Measurements from ENCODE around the gene SPAG6.
"Not testable (repeated sequence)": the region's sequence is repeated elsewhere in the genome, so short reads cannot be mapped to it uniquely, and the experiment has no call there.

The SPAG6 gene

DNA sequence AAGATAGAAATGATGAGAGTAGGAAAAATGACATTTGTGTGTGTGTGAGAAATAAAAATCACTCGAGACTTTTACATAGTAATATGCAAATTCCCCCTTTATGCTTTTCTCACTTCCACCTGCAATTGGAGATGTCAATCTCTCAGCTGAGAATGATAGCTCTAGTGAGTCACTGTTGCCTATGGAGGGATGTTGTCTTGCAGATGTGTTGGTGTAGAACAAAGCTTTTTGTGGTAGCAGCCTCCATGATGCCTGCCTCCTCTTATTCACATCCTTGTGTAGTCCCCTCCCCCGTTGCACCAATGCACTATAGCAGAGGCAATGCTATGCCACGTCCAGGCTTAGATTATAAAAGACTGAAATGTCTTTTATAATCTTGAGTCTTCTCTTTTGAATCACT lies 33.8 kb downstream of the SPAG6 start:
- DNase-seq, result no peak

DNA sequence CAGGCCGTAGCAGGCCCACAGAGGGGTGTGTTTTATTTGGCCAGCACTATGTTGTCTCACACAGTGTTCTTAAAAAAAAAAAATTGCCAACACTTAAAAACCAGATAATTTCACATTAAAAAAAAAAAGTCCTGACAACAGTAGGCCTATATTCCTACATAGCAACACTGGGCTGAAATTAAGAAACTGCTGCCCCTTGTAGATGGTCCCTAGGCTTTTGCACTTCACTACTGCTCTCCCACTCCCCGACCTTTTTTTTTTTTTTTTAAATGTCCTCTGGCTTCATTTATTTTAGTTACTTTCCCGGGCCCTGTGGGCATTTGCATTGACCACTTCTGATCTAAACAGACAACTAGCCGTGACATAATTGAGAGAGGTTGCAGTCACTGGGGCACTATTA lies 36.0 kb downstream of the SPAG6 start:
- no peak for DNase-seq

DNA sequence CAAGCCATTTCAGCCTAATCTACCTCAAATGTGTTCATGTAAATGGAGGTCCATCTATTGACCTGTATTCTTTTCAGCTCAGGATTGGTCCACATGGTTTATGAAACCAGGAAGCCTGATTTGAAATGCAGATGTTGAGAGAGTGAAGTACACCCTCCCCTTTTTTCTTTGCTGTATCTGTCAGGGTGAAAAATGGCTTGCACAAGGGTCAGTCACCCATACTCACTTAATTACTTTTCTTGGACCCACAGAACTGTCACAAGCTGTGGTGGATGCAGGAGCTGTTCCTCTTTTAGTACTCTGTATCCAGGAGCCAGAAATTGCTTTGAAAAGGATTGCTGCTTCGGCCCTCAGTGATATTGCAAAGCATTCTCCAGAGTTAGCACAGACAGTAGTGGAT lies 41.2 kb downstream of the SPAG6 start:
- no peak for DNase-seq

DNA sequence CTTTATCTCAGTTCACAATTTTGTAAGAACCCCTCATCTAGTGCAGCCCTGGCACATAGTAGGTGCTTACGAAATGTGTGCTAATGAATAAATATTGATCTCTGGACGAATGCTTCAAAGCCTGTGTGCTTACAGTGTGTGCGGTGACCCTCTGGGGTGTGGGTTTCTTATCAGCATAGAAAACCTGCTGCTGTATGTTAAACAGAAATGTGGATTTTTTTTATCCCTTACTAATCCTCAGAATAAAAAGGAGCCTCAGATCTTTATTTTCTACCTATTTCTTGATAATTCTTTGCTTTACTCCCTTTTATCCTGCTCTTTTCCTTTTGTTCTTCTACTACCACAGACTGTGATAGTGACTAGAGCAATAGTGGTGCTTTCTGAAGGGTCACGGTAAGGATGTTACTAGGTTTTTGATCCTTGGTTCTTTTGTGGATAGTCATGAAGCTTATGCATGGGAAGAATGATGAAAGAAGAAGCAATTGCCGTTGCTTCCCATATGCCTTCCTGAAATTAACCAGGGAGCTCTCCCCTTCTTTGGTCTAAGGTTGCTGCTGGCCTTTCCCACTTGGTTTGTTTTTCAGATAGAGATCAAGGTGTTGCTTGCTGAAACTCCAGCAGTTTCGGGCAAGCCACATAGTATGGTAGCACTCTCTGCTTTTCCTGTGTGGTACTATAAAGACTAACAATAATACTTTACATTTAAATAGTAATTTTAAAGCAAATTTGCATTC lies 44.7 kb downstream of the SPAG6 start:
- DNase-seq, result no peak

DNA sequence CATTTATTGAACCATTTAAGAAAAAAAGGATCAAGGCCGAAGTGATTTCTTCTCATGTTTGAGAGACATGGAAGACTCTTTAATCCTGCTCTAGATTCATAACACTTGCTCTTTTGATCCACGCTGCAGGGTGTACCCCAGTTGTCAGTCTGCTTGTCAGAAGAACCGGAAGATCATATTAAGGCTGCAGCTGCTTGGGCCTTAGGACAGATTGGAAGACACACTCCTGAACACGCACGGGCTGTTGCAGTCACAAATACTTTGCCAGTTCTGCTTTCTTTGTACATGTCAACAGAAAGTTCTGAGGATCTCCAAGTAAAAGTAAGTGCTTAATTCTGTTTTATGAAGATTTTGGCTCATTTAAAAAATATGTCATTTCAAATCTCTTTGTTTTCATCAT lies 46.3 kb downstream of the SPAG6 start:
- no peak for DNase-seq

DNA sequence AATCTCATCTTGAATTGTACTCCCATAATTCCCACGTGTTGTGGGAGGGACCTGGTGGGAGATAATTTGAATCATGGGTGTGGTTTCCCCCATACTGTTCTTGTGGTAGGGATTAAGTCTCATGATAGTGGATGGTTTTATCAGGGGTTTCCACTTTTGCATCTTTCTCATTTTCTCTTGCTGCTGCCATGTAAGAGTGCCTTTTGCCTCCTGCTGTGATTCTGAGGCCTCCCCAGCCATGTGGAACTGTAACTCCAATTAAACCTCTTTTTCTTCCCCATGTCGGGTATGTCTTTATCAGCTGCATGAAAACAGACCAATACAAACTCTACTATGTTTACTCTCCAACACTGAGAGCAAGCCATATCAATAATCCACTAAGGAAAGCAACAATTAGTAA lies 50.9 kb downstream of the SPAG6 start:
- not testable (repeated sequence) for DNase-seq

DNA sequence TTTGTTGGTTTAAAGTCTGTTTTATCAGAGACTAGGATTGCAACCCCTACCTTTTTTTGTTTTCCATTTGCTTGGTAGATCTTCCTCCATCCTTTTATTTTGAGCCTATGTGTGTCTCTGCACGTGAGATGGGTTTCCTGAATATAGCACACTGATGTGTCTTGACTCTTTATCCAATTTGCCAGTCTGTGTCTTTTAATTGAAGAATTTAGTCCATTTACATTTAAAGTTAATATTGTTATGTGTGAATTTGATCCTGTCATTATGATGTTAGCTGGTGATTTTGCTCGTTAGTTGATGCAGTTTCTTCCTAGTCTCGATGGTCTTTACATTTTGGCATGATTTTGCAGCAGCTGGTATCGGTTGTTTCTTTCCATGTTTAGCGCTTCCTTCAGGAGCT lies 61.6 kb downstream of the SPAG6 start:
- DNase-seq, result not testable (repeated sequence)

DNA sequence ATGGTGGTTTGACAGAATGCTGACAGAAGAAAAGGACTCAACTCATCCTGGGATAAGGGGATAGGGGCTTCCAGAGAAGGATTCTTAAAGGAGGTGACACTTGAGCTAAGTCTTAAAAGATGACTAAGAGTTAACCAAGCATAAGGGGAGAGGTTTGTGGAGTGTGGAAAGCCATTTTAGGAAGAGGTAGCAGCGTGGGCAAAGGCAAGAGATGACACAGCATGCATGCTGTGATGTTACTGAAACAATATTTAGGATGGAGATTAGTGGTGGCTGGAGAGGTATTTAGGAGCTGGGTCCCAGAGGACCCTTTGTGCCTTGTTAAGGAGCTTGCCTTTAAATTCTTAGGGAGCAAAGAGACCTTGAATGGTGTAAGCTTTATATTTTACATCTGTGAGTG lies 65.1 kb downstream of the SPAG6 start:
- DNase-seq, result no peak

DNA sequence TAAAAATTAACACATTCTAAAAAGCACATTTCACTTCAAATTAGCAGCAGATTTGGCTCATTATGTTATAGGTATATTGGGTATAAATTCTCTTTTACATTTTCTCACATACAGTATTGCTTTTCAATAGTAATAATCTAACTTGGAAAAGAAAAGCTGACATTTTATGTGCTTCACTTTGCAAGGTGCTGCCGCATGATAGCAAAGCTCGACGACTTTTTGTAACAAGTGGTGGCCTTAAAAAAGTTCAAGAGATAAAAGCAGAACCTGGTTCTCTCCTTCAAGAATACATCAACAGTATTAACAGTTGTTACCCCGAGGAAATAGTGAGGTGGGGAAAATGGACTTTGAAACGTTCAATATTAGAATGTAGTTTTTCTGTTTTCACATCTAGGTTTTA lies 65.5 kb downstream of the SPAG6 start:
- no peak for DNase-seq

DNA sequence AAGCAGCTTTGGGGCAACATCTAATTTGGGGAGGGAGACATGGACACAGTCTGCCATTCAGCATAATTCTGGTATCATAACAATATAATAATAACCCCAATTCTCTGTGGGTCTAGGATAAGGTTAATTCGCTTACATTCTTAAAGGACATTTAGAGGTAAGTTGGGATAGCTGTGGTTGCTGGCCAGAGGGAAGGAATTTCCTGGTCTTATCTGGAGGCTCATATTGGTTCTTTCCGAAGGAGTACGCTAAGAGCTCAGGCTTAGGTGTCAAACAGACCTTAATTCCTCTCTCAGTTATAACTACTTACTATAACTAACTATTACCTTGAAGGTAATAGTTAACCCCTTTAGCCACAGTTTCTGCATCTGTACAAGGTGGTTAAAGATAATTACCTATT lies 68.8 kb downstream of the SPAG6 start:
- no peak for DNase-seq

DNA sequence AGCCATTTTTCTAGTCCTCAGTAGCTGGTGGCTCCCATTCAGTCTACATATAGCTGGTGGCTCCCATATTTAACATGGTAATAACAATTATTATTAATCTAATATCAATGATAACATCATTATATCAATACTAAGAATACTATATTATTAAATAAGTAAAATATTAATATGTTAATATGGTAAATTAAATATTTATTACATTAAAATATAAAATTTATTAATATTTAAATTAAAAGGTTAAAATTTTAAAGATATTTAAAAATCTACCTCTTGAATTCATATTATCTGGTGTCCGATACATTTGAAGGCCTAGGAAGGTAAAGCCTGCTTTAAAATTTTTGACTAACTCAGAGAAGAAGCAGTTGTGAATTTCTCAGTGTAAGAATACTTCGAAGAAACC lies 69.8 kb downstream of the SPAG6 start:
- DNase-seq, result no peak

DNA sequence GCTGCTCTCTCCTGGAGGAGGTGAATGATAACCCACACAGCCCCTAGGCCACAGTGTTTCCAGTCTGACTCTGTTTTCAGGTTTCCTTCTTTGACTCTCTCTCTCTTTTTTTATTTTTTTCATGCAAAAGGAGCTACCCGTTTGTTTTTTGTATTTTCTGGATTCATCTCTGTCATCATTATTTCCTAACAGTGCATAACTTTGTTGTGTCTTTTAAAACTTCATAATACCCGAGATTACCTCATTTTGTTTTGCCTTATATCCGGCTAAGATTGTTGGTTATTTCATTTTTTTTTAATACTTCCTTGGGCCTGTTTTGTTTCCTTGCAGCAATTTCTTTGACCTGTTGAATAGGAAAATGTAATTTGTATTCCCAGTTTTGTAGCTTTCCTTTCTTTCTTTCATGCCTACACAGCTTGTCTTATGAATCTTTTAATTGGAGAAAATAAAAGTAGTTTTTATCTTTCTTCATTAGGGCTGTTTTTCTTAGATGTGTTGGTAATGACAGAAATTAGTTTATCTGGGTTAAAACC lies 72.5 kb downstream of the SPAG6 start:
- DNase-seq, result no peak

DNA sequence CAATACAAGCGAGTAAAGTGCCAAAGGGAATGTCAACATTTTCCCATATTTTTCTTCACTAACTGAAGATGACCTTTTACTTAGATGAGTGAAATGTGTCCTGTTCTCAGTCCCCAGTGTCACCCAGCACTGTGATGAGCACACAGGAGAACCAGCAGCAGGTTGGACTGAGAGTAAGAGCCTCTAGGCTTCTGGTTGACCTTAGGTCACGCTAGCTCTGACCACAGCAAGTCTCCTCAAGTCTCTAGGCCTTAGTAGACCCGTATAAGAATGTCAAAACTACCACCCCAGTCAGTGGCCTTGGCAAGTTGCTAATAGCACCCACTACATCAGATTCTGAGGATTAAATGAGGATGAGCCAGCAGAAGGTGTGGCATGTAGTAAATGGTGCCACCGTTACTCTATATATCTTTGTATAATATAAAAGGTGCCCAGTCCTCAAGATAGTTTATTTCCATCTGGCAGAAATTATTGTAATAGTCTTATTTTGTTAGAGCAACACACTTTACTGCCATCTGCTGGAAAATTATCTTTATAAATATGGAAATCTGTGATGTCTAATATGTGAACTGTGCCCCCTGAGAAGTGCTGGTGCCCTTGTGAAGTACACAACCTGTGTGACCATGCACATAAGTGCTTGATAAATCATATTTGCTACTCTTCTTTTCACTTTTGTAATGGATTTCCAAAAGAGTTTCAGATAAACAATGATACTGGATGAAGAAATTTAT lies 75.7 kb downstream of the SPAG6 start:
- peak; percentile 24 for DNase-seq

DNA sequence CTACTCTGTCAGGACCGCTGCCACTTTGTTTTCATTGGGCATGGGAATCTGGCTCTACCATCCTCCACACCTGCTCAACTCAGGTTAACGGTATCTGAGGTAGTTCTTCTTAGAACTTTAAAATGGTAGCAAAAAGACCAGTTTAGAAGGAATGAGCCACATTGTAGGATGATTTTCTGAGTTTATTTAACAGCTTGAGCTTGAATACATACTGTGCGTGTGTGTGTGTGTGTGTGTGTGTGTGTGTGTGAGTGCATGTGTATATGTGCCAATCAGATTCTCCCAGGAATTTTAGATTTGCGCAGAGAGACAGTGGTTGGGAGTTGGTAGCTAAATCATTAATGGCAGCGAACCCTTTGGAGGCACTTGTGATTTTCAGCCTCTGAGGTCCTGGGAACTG lies 81.4 kb downstream of the SPAG6 start:
- DNase-seq, result no peak

DNA sequence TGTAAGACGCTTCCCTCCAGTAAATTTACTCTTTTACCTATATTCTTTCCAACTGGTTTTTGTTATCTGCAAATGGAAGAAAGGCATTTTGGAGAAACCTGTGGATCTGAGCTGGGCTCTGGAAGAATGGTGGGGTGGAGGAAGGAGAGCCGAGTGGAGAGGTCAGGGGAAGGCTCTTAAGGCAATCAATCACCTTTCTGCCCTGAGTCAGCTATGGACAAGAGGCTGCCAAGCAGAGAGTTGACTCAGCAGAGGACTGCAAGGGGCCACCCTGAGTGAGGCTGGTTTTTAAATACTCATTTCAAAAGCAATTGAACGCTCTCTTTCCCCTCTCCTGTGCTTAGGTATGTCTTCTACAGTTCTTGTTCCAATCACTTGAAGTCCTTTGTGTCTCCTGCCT lies 81.8 kb downstream of the SPAG6 start:
- DNase-seq, result peak; percentile 13

DNA sequence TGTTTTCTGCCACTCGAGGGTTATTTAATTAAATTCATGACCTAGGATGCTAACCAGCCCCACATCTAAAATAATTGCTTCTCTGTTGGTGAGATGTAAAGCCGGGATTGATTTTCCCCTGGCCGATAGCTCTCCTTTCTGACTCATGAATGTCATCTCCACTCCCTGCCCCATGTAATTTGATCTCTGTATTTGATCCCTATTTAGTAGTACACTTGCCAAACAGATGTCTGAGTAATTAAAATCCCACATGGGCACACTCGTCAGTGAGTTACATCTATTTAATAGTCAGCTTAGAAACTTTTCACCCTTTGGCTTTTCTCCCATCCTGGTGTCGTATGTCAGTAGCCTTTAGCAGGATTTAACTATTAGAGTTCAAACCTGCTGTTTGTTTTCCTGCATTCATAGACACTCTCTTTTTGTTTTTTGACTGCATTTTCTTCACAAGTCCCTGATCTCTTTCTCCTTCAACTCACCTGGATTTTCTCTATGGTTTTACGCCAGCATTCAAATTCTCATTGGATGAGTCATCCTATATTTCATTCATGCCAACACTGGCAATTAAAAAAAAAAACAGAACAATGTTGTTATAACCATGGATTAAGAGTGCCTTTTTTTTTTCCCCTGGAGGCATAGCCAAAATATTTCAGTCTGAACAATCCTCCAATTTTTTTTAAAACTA lies 82.7 kb downstream of the SPAG6 start:
- peak; percentile 97 for DNase-seq

DNA sequence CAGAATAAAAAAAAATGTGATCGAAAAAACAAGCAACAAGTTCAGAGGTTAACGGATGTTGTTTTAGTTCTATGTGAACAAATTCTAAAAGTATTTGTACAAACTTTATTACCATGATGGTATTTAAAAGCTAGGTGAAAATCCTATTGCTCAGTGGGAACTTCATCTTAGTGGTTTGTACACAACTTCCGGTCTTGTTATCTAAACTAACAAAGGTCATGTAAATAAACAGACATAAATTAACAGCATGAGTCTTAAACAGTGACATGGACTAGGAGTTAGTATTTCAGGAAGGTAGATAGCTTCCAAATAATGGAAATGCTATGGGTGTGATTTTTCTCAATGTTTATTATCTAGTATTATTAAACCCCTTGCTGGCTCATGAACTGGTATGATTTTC lies 83.8 kb downstream of the SPAG6 start:
- no peak for DNase-seq

DNA sequence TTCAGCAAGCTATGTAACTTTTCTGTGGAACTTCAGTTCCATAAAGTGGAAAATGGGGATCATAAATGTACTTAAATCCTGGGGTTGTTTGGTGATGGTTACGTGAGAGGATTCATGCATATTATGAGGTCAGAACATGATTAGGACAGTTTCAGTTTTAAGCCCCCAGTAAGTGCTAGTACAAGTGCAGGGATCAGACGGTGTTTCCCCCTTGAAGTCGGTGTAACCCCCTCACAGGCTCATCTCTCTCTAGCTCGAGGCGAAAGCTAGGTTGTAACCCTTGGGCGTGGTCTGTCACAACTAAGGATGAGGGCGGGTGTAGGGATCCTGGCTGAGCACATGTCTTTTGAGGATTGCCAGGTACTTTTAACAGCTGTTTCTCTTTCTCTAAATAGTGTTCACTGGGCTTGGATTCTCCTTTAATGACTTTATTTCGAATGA lies 84.7 kb downstream of the SPAG6 start:
- DNase-seq, result no peak

DNA sequence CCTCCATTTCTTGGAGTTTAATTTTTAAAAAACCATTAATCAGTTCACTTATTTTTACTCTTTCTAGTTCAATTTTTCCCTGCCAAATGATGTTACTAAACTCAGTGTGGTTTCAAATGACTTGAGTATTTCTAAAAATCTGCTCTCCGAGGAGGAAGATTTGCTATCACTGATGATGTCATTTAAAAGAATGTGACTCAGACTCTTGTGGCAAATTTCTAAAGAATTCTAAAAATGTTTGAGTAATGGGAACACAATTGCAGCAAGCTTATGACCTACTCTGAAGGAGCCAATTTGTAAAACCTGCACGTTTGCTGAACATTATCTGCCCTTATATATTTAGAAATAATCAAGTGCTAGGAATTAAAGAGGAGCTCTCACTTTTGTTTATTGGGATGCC lies 88.6 kb downstream of the SPAG6 start:
- no peak for DNase-seq

DNA sequence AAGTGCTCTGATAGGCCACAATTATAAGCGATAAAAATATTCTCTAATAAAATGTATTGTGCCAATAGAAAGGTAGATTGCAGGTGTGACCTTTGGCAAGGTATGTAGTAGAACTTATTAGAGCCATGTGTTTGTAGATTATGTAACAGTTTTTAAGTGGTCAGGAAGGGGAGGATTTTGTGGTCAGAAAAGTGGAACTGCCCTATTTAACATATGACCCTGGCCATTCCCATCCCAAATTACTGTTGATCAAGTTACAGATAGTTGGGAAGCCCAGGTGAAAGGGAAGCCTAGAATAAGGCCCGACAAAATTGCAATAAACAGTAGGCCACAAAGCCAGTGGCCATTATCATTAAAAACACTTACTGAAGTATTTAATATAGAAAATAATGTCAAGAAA lies 89.2 kb downstream of the SPAG6 start:
- no peak for DNase-seq

DNA sequence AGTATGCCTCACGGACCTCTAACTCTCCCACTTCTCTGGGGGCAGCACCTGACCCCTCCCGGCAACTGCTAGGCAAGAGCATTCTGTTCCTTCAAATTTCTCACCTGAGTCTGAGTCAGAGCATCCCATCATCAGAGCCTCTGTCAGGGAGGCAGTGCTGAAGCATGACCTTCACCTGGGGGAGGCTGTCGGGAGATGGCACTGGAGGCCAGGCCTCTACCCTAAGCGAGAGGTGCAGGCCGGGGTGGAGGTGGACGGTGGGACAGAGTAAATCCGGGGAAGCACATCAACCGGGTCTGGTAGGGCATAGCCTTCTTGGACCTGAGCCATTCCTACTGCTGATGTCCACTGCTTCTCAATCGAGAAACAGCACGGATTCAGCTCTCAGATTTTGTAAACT lies 90.4 kb downstream of the SPAG6 start:
- no peak for DNase-seq

DNA sequence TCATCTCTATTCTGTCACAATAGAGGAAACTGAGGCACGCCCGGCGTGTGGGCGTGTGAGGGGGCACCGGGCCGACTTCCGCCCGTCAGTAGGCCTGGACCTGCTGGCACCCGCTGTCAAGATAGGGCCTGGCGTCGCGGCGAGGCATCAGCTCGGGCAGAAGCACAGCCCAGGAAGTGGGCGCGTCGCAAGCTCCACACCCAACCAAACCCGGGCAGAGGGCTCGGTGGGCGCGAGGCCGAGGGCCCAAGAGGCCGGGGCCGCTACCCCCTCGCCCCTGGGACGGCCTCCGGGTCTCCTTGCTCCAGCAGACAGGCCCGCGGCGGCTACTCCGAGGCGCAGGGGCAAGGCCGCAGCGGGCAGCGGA lies 91.2 kb downstream of the SPAG6 start:
- DNase-seq, result no peak

DNA sequence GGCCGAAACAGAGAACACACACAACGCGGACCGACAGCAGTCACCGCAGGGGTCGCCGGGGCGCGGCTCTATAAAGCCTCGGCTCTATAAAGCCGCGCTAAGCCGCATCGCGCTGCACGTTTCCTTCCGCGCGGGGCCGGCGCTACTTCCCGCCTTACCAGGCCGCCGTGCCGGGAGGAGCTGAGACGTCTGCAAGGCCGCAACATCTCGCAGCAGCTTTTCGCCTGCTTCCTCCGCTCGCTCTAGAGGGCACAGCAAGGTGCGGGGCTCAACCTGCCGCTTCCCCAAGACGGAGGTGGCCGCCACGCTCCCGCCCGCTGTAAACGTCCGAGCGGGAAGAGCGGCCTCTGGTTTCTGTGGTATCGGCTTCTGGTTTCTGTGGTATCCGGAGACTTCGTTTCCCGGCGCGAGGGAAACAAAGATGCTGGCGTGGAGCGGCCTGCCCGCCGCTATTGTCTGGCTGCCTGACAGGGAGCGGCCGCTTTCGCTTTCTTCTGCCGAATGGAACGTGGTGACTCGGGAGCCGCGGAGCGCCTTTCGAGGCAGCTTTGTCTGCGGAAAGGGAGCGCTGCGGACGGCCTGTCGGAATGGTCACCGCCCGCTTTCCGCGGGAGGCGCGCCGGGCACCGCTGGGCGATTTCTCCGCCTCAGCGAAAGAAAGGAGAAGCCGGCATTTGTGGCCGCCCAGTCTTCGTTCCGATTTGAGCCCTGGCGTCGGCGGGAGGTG lies 91.8 kb downstream of the SPAG6 start:
- peak; percentile 12 for DNase-seq
